BE2C (cell line): ENCODE measurements around the gene SURF2.
"Not testable (repeated sequence)": the region's sequence is repeated elsewhere in the genome, so short reads cannot be mapped to it uniquely, and the experiment has no call there.

Experiments used
- DNase-seq: peaks from one replicate; pipeline ENCODE4 v3.0.0-alpha.2; 2020
- H3K27me3 ChIP-seq: fragments of 250-450 bp; sonication (Bioruptor Pico); 2 replicates; pipeline ENCODE4 v1.5.1; 2020; ENCODE audit warnings: mild to moderate bottlenecking
- H3K36me3 ChIP-seq: fragments of 250-450 bp; sonication (Bioruptor Pico); 2 replicates; pipeline ENCODE4 v1.5.1; 2020; ENCODE audit warnings: mild to moderate bottlenecking
- H3K4me1 ChIP-seq: fragments of 250-450 bp; sonication (Bioruptor Pico); 2 replicates; pipeline ENCODE4 v1.5.1; 2020
- H3K4me3 ChIP-seq: 2 replicates; pipeline ENCODE4 v1.5.1; 2011; ENCODE audit warnings: low read depth, low read length
- H3K9me3 ChIP-seq: fragments of 250-450 bp; sonication (Bioruptor Pico); 2 replicates; pipeline ENCODE4 v1.5.1; 2020
- CTCF ChIP-seq: IDR thresholded peaks from 2 replicates; pipeline ENCODE4 v1.5.1; 2012; ENCODE audit warnings: mild to moderate bottlenecking, low read depth, low read length

SURF2 gene

DNA sequence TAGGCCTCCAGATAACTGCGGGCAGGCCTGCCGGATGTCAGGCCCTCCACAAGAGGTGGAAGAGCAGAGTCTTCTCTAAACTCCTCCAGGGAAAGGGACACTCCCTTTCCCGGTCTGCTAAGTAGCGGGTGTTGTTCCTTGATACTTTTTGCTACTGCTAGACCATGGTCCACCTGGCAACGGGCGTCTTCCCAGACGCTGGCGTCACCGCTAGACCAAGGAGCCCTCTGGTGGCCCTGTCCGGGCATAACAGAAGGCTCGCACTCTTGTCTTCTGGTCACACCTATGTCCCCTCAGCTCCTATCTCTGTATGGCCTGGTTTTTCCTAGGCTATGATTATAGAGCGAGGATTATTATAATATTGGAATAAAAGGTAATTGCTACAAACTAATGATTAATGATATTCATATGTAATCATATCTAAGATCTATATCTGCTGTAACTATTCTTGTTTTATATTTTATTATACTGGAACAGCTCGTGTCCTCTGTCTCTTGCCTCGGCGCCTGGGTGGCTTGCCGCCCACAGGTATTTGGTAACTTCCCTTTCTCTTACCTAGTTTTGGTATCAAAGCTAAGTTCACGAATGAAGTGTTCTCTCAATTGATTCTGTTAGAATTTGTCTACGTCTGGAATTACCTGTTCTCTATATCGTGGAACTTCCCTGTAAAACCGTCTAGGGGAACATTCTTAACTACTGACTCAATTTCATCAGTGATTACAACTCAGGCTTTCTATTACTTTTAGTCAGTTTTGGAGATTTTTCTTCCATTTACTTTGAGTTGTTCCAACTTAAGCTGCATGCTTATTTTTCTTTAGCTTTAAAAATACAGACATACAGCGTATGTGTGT lies 26.8 kb upstream of the SURF2 start:
- peaks cover 44% of the 10 kb centered on the region for H3K36me3 ChIP-seq
- H3K27me3 ChIP-seq, H3K4me1 ChIP-seq, H3K9me3 ChIP-seq, H3K4me3 ChIP-seq: not testable (repeated sequence)
- peak; percentile 64 for TF ChIP-seq CTCF
- peak; percentile 56 for DNase-seq

GRCh38 chr9:133331221-133331620 lies 25.1 kb upstream of the SURF2 start:
- H3K36me3 ChIP-seq: peaks cover 48% of the 10 kb centered on the region

DNA sequence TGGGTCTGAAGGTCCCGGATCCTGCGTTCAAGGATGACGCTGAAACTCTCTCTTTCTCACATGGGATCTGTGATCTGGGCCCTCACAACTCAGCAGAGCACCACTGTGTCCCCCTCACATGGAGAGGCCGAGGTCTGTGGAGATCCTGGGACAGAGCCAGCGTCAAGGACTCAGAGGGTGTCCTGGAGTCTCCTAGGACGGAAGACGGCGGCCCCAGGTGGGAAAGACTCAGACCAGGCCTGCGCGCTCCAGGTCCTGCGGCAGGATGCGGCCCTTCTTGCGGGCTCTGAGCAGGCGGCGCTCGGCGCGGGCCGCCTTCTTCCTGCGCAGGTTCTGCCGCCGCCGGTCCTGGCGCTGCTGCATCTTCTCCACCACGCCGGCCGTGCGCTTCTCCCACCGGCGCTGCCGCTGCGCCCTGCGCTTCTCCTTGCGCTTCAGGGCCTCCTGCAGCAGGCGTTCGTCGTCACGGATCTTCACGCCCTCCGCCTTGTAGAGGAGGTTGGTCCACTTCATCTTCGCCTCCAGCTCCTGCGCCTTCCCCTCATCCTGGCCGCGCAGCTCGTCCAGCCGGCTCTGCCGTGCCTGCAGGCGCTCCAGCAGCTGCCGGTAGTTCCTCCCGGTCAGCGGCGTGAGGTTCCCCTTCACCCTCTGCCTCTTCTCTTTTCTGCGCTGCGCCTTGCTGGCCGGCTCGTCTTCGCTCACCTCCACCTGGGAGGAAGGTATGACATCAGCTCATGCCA lies 24.5 kb upstream of the SURF2 start:
- no peaks in the 10 kb centered on the region for H3K27me3 ChIP-seq
- no peaks in the 10 kb centered on the region for H3K9me3 ChIP-seq
- H3K36me3 ChIP-seq: peaks cover 48% of the 10 kb centered on the region
- DNase-seq: no peak
- no peak for TF ChIP-seq CTCF
- H3K4me1 ChIP-seq: no peaks in the 10 kb centered on the region
- no peak overlapping the region for H3K4me3 ChIP-seq

More at GRCh38 chr9:133331221-133331620, 25.1 kb upstream of the SURF2 start:
- Histone ChIP-seq H3K4me1 (no peaks in the 10 kb centered on the region), H3K9me3 (no peaks in the 10 kb centered on the region), H3K4me3 (no peak overlapping the region), H3K27me3 (no peaks in the 10 kb centered on the region)
- no peak for TF ChIP-seq CTCF
- DNase-seq: no peak

- no peaks in the 10 kb centered on the region for H3K4me1 ChIP-seq
- no peaks in the 10 kb centered on the region for H3K9me3 ChIP-seq
- no peaks in the 10 kb centered on the region for H3K27me3 ChIP-seq
- no peak overlapping the region for H3K4me3 ChIP-seq
- peaks cover 48% of the 10 kb centered on the region for H3K36me3 ChIP-seq
- DNase-seq: no peak
- TF ChIP-seq CTCF: no peak
Measured at GRCh38 chr9:133332381-133332730, 24.0 kb upstream of the SURF2 start.

GRCh38 chr9:133333011-133333410 lies 23.3 kb upstream of the SURF2 start:
- Histone ChIP-seq H3K27me3 (no peaks in the 10 kb centered on the region), H3K9me3 (no peaks in the 10 kb centered on the region), H3K36me3 (peaks cover 48% of the 10 kb centered on the region), H3K4me3 (no peak overlapping the region), H3K4me1 (no peaks in the 10 kb centered on the region)
- TF ChIP-seq CTCF: no peak
- DNase-seq: peak; percentile 3

GRCh38 chr9:133333566-133333965 lies 22.8 kb upstream of the SURF2 start:
- peak; percentile 27 for DNase-seq
- TF ChIP-seq CTCF: peak; percentile 8; the same call in 1 of the 2 replicates
- H3K36me3 ChIP-seq: peaks cover 48% of the 10 kb centered on the region
- no peak overlapping the region for H3K4me3 ChIP-seq
- H3K9me3 ChIP-seq: no peaks in the 10 kb centered on the region
- H3K27me3 ChIP-seq: no peaks in the 10 kb centered on the region
- H3K4me1 ChIP-seq: no peaks in the 10 kb centered on the region
